IPS DF 6.9 (cell line): Measurements from ENCODE around the gene CADM4.

ENCODE experiments used
- DNase-seq: peaks from one replicate; pipeline ENCODE4 v3.0.0-alpha.2; 2013; ENCODE audit warnings: low read depth, low spot score
- H3K27ac ChIP-seq: one replicate; pipeline ENCODE4 v1.5.1; 2013; ENCODE audit warnings: low read length, control low read depth
- H3K27me3 ChIP-seq: 2 replicates; pipeline ENCODE4 v1.6.1; 2013; ENCODE audit warnings: mild to moderate bottlenecking, low read length; ENCODE audit not compliant: control insufficient read depth, insufficient read depth
- H3K36me3 ChIP-seq: 2 replicates; pipeline ENCODE4 v1.6.1; 2013; ENCODE audit warnings: low read length; ENCODE audit not compliant: control insufficient read depth, insufficient read depth
- H3K4me1 ChIP-seq: 2 replicates; pipeline ENCODE4 v1.6.1; 2013; ENCODE audit warnings: low read length; ENCODE audit not compliant: control insufficient read depth, insufficient read depth
- H3K4me3 ChIP-seq: 2 replicates; pipeline ENCODE4 v1.5.1; 2013; ENCODE audit warnings: mild to moderate bottlenecking, low read length
- H3K9me3 ChIP-seq: 2 replicates; pipeline ENCODE4 v1.6.1; 2013; ENCODE audit warnings: low read length, inconsistent platforms; ENCODE audit not compliant: control insufficient read depth, insufficient read depth
- WGBS: extraction: QIAGEN DNeasy Blood & Tissue Kit; methylation state at CpG from one replicate; pipeline ENCODE4 v1.1.7; 2013; ENCODE audit warnings: mixed read lengths, missing lambda C conversion rate; ENCODE audit not compliant: insufficient read length, insufficient coverage; 5-methylcytosine and 5-hydroxymethylcytosine counted together

The CADM4 gene

DNA sequence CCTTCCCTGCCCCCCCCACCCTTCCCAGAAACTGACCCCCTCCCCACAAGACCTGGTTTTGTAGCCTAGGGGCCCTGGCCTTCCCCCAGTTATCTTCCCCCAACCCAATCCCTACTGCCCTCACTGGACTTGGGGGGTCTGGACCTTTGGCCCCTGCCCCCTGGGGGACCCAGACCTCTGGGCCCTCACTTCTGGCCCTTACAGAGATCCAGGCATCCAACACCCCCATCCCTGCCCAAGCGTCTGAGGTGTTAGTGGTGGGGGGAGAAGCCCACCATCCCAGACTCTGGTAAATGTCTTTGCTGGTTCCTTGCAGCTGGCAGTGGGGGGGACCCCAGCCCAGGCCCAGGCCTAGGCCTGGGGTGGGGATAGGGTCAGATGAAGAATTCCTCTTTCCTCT lies 16.7 kb downstream of the CADM4 start:
- no CpG with 5 or more reads among the region's 1 CpG for WGBS
- no peaks in the 10 kb centered on the region for H3K9me3 ChIP-seq
- no peaks in the 10 kb centered on the region for H3K36me3 ChIP-seq
- no peak overlapping the region for H3K4me3 ChIP-seq
- no peak overlapping the region for H3K27ac ChIP-seq
- no peak for DNase-seq
- H3K4me1 ChIP-seq = peaks cover 5% of the 10 kb centered on the region; the same call in 1 of the 2 replicates
- H3K27me3 ChIP-seq = no peaks in the 10 kb centered on the region

DNA sequence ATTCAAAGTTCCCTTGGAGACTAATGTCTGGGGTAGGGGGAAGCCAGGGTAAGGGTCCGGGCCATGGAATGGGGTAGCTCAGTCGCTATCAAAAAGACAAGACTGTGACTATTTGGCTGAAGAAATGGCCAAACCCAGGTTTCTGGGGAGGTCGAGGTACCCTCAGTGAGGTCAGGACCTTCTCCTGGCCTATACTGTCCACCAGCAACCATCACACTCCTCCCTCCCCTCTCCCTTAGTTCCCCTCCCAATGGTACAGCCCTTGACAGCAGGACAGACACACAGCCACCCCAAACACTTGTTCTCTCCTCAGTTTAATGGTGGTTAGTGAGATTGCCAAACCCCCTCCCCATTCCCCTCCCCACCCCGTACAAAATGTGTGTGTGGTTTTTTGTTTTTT lies 17.6 kb downstream of the CADM4 start:
- WGBS = no CpG with 5 or more reads among the region's 4 CpGs
- Histone ChIP-seq H3K27ac (no peak overlapping the region), H3K36me3 (no peaks in the 10 kb centered on the region), H3K9me3 (no peaks in the 10 kb centered on the region), H3K4me3 (no peak overlapping the region), H3K4me1 (peaks cover 5% of the 10 kb centered on the region; the same call in 1 of the 2 replicates), H3K27me3 (no peaks in the 10 kb centered on the region)
- DNase-seq = no peak

DNA sequence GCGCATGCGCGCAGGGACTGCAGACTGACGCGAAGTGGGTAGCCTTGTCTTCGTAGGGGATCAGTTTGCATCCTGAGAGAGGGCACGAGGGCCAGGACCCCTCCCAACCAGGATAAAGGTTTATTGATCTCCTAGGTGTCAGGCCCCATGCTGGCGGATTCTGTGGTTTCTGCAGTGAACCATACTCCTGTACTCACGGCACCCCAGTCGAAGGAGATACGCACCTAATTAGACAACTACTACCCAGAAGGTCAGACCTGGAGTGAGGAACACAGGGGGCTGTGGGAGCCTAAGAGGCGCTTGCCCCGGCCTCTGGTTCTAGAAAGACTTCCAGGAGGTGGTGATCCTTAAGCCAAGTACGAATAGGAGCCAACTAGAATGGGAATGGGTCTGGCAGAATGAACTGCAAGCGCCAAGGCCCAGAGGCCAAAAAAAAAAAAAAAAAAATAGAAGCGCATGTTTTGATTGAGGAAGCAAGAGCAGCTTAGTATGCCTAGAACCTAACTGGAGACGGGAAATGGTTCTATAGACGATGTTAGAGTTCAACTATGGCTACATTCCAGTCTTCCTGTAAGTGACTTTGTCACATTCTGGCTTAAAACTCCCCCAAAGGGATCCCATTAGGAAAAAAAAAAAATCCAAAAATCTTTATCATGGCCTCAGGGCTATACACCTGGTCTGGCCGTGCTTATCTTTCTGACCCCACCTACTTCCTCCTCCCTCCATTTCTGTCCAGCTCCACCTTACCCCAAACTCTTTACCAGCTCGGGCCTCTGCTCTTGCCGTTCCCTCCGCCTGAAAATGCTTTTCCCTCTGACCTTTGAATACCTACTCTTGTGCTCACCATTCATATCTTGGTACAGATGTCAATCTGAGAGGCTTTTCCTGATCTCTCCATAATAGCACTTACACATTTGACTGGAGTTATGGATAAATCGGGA lies 19.3 kb downstream of the CADM4 start:
- no peaks in the 10 kb centered on the region for H3K9me3 ChIP-seq
- H3K36me3 ChIP-seq = no peaks in the 10 kb centered on the region
- H3K4me3 ChIP-seq = peak overlapping the region; percentile 60; the same call in 1 of the 2 replicates
- no peak for DNase-seq
- WGBS = no CpG with 5 or more reads among the region's 23 CpGs
- peaks cover 5% of the 10 kb centered on the region; the same call in 1 of the 2 replicates for H3K4me1 ChIP-seq
- H3K27me3 ChIP-seq = no peaks in the 10 kb centered on the region
- no peak overlapping the region for H3K27ac ChIP-seq

DNA sequence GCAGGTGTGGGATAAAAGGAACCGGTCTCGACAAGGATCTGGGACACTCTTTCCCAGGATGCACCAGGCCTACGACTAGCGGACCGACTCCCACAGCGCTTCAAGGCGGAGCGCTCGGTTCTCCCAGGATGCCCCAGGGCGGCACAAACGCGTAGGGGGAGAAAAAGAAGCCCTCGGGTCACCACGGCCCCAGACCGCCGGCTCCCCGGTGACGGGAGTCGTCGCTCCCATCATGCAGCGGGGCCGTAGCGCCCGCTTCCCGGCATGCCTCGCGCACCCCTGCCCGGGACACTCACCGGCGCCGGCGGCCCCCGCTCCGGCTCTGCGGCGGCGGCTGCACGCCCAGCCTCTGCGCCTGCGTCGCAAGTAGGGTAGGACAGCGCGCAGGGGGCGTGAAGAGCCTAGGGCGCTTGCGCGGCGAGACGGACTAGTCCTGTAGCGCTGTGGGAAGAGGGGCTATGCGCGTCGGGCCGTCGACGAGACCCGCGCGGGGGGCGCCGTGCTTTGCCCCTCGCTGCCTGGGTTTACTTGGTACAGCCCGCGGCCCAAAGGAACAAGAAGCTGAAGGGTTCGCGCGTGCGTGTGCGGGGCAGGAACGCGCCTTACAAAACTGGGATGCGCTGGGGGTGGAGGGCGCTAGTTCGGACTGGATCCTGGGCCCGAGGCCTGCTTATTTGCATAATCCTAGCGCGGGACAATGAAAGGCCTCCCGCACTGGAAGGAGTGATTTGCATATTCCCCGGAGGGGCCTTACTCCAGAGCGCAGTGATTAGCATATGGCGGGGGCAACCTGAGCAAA lies 20.2 kb downstream of the CADM4 start, which contains the start of gene ZNF428:
ZNF428 (minus strand) TSS at position 368 of the 799 bp plus-strand sequence. CDS start 5,325 bp downstream, outside the sequence.
- Histone ChIP-seq H3K9me3 (no peaks in the 10 kb centered on the region), H3K36me3 (no peaks in the 10 kb centered on the region), H3K4me1 (peaks cover 5% of the 10 kb centered on the region; the same call in 1 of the 2 replicates), H3K4me3 (peak within 1 kb of the TSS; percentile 60; the same call in 1 of the 2 replicates), H3K27me3 (no peaks in the 10 kb centered on the region), H3K27ac (no peak within 1 kb of the TSS)
- no CpG with 5 or more reads among the region's 81 CpGs for WGBS
- DNase-seq = no peak

DNA sequence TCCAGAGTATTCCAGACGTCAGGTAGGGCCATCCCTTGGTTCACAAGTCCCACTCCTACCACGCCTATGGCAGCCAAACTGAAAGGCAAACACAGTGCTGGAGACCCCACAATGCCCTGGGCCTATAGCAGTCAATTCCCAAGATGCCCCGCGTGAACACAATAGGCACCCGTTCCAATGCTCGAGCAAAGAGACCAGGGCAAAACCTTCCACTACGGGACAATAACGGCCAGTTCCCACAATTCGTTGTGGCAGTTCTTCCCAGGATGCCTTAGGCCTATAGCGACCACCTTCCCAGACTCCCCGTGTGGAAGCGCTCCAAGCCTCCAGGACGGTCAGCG lies 20.8 kb downstream of the CADM4 start:
- no peak for DNase-seq

DNA sequence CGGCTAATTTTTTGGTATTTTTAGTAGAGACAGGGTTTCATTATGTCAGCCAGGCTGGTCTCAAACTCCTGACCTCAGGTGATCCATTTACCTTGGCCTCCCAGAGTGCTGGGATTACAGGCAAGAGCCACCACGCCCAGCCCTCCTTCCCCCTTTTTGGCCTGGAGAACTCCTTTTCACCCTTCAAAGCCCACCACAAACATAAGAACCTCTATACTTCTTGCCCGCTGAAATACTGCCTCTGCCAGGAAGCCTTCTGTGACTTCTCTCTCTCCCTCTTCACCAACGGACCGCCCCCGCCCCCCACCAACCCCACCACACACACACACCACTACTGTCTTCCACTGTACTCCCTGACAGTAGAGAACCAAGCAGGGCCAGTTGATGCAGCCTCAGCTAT lies 22.7 kb downstream of the CADM4 start:
- peaks cover 2% of the 10 kb centered on the region; the same call in 1 of the 2 replicates for H3K4me1 ChIP-seq
- no peak overlapping the region for H3K4me3 ChIP-seq
- H3K27ac ChIP-seq = no peak overlapping the region
- DNase-seq = no peak
- no peaks in the 10 kb centered on the region for H3K36me3 ChIP-seq
- no CpG with 5 or more reads among the region's 6 CpGs for WGBS
- no peaks in the 10 kb centered on the region for H3K27me3 ChIP-seq
- H3K9me3 ChIP-seq = no peaks in the 10 kb centered on the region

More for the DNA sequence above, 20.8 kb downstream of the CADM4 start:
- Histone ChIP-seq H3K36me3 (no peaks in the 10 kb centered on the region), H3K9me3 (no peaks in the 10 kb centered on the region), H3K4me3 (peak overlapping the region; percentile 60; the same call in 1 of the 2 replicates), H3K4me1 (peaks cover 2% of the 10 kb centered on the region; the same call in 1 of the 2 replicates), H3K27ac (no peak overlapping the region), H3K27me3 (no peaks in the 10 kb centered on the region)
- no CpG with 5 or more reads among the region's 14 CpGs for WGBS

DNA sequence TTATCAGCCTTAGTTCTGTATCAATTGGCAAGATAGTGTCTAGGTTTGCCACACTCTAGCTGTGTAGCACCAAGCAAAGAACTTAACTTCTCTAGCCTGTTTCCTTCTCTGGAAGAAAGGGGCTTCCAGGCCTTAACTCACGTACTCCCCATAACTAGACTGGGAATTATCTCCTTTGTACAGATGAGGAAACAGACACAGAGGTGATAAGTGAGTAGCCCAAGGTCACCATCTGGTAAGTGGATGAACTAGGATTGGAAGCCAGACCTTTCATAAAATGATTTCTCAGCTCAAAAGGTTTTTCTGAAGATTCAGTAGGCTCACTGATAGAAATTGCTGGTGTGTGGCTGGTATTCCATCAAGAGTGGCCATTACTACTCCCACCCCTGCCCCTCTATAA lies 23.3 kb downstream of the CADM4 start:
- H3K27me3 ChIP-seq = no peaks in the 10 kb centered on the region
- H3K4me3 ChIP-seq = no peak overlapping the region
- H3K27ac ChIP-seq = no peak overlapping the region
- peaks cover 2% of the 10 kb centered on the region; the same call in 1 of the 2 replicates for H3K4me1 ChIP-seq
- no peaks in the 10 kb centered on the region for H3K9me3 ChIP-seq
- no peak for DNase-seq
- no peaks in the 10 kb centered on the region for H3K36me3 ChIP-seq
- WGBS = no CpG with 5 or more reads among the region's 1 CpG

DNA sequence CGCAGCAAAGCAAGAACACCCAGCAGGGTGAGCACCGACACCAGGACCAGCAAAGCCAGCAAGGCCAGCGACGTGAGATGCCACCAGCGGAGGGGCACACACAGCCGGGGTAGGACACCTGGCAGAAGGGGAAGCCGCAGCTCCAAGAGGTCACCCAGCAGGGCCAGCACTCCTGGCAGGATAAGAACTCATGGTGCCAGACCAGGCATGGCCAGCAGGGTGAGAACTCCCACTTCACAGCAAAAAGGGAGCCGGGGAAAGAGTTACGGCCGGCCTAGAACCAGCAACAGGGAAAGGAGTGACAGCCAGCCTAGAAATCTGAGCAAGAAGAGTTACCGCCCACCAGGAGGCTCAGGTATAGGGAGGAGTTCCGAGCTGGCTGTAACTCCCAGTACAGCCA lies 27.3 kb downstream of the CADM4 start:
- no peaks in the 10 kb centered on the region; the same call in 1 of the 2 replicates for H3K36me3 ChIP-seq
- WGBS = no CpG with 5 or more reads among the region's 12 CpGs
- H3K9me3 ChIP-seq = no peaks in the 10 kb centered on the region
- no peak for DNase-seq
- H3K27me3 ChIP-seq = no peaks in the 10 kb centered on the region
- no peak overlapping the region for H3K4me3 ChIP-seq
- H3K27ac ChIP-seq = no peak overlapping the region
- H3K4me1 ChIP-seq = no peaks in the 10 kb centered on the region

DNA sequence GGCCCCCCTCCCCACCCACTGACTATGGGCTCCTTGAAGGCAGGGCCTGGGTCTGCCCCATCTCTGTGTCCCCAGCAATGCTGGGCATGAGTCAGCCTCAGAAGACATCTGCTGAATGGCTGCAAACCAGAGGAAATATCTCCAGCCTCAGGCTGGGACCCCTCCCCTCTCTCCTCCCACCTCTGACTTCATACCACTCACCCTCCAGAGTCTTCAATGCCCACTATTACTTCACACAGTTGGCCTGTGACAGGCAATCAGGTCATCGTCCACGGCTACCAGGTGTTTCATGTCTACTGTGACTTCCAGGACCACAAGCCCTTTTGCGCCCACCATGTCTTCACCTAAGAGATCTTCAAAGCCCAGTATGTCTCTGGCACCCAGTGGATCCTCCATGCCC lies 27.9 kb downstream of the CADM4 start, which contains the start of gene SRRM5:
SRRM5 (plus strand) TSS at position 301 of the 400 bp plus-strand sequence; CDS start at position 335, 34 bp downstream.
- Histone ChIP-seq H3K36me3 (no peaks in the 10 kb centered on the region; the same call in 1 of the 2 replicates), H3K9me3 (no peaks in the 10 kb centered on the region), H3K4me1 (no peaks in the 10 kb centered on the region), H3K27ac (no peak within 1 kb of the TSS), H3K4me3 (no peak within 1 kb of the TSS), H3K27me3 (no peaks in the 10 kb centered on the region)
- DNase-seq = no peak
- no CpG with 5 or more reads among the region's 3 CpGs for WGBS

DNA sequence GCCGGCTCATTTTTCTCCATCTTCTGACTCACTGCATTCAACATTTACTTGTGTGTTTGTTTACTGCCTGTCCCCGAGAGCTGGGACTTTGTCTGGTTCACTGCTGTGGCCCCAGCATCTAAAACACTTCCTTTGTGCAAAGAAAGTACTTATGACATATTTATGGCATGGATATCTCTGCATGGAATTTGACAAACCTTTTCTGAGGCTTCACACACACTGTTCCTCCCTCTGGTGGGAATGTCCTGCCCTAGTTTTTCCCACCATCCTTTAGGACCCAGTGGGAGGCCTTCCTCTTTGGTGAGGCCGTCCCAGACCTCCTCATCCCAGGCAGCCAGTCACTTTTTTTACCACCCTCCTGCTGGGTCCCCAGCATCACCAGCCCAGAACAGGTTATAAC lies 29.2 kb downstream of the CADM4 start:
- Histone ChIP-seq H3K27ac (no peak overlapping the region), H3K36me3 (no peaks in the 10 kb centered on the region; the same call in 1 of the 2 replicates), H3K4me1 (no peaks in the 10 kb centered on the region), H3K4me3 (no peak overlapping the region), H3K9me3 (no peaks in the 10 kb centered on the region), H3K27me3 (no peaks in the 10 kb centered on the region)
- DNase-seq = no peak
- WGBS = no CpG with 5 or more reads among the region's 3 CpGs
